ENCODE measurements around the gene HSD17B12. TPM values are rescaled to one million over a fixed set of nuclear protein-coding genes. Genes with fewer than 3 reads are reported as not detected.

Gene HSD17B12
- total RNA-seq, 1 donor = 122 TPM

DNA sequence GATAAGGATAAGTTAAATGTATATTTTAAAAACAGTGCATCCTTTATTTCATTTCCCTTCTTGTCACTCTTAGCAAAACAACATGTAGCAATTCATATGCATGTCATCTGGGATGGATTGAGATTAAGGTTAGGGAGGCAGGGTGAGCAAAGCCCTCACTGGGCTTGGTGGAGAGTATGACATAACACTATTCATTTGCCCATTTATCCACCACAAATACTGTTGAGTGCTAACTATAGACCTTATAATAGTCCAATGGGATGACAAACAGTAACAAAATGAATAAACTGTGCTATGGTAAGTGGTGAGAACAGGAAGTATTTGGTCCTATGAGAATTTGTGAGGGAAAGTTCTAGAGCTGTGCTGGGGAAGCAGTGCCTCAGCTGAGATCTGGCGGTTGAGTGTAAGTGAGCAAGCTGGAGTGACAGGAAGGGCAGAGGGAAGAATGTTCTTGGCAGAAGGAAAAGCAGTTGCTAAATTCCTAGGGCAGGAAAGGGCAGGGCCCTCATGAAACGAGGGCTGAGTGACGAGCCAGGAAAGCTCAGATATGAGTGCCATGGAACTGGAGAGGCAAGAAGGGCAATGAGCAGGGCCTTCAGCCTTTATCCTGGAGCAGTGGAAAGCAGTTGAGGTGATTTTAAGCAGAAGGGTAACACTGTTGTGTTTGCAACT is 6.7 kb downstream of the HSD17B12 start:
- Histone ChIP-seq H3K36me3 (ENCODE audit: insufficient read depth, low read length) (peaks cover 16% of the 10 kb centered on the region), H3K27ac (ENCODE audit: low read depth, low read length) (no peak overlapping the region), H2AFZ (ENCODE audit: low read length) (no peak overlapping the region), H3K4me2 (ENCODE audit: insufficient read depth, low read length) (no peak overlapping the region), H3K27me3 (ENCODE audit: insufficient read depth, low read length) (no peaks in the 10 kb centered on the region), H3K4me3 (ENCODE audit: insufficient read depth, low read length) (no peak overlapping the region), H3K9me3 (ENCODE audit: low read depth, low read length) (no peaks in the 10 kb centered on the region), H3K4me1 (ENCODE audit: insufficient read depth, low read length) (peaks cover 8% of the 10 kb centered on the region), H3K79me2 (ENCODE audit: insufficient read depth, low read length) (peaks cover 95% of the 10 kb centered on the region), H4K20me1 (ENCODE audit: insufficient read depth, low read length) (peaks cover 18% of the 10 kb centered on the region)
- no peak for TF ChIP-seq CTCF (IDR thresholded peaks at IDR 0.05; ENCODE audit: extremely low read depth, low read depth, low read length)
- no peak for DNase-seq (ENCODE audit: insufficient read length, low spot score, missing footprints)

DNA sequence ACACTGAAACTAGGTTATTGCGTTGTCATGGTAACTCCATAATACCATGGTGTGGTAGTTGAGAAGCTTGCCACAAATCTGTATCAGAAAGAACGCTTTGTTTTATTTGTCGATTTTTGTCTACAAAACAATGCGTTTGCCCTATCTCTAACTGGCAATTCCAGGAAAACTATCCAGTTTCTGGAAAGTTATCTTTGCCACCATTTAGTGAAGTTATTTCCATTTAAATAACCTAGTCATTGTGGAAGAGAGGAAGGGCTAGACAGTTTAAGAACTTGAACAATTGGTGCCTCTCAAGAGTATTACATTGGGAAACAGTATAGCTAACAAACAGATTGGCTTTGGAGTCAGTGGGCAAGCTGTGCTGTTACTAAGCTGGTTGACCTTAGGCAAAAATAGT is 7.9 kb downstream of the HSD17B12 start:
- Histone ChIP-seq H3K27ac (ENCODE audit: low read depth, low read length) (no peak overlapping the region), H3K4me3 (ENCODE audit: insufficient read depth, low read length) (no peak overlapping the region), H3K9me3 (ENCODE audit: low read depth, low read length) (no peaks in the 10 kb centered on the region), H3K4me1 (ENCODE audit: insufficient read depth, low read length) (peaks cover 8% of the 10 kb centered on the region), H2AFZ (ENCODE audit: low read length) (no peak overlapping the region), H3K36me3 (ENCODE audit: insufficient read depth, low read length) (peaks cover 7% of the 10 kb centered on the region), H3K79me2 (ENCODE audit: insufficient read depth, low read length) (peaks cover 94% of the 10 kb centered on the region), H3K27me3 (ENCODE audit: insufficient read depth, low read length) (no peaks in the 10 kb centered on the region), H3K4me2 (ENCODE audit: insufficient read depth, low read length) (no peak overlapping the region), H4K20me1 (ENCODE audit: insufficient read depth, low read length) (peaks cover 19% of the 10 kb centered on the region)
- no peak for DNase-seq (ENCODE audit: insufficient read length, low spot score, missing footprints)
- TF ChIP-seq CTCF (IDR thresholded peaks at IDR 0.05; ENCODE audit: extremely low read depth, low read depth, low read length) = no peak

- peaks cover 19% of the 10 kb centered on the region for H4K20me1 ChIP-seq (ENCODE audit: insufficient read depth, low read length)
- H3K79me2 ChIP-seq (ENCODE audit: insufficient read depth, low read length) = peaks cover 94% of the 10 kb centered on the region
- no peak overlapping the region for H3K4me3 ChIP-seq (ENCODE audit: insufficient read depth, low read length)
- DNase-seq (ENCODE audit: insufficient read length, low spot score, missing footprints) = no peak
- H3K4me1 ChIP-seq (ENCODE audit: insufficient read depth, low read length) = peaks cover 8% of the 10 kb centered on the region
- peaks cover under 1% of the 10 kb centered on the region for H3K36me3 ChIP-seq (ENCODE audit: insufficient read depth, low read length)
- TF ChIP-seq CTCF (IDR thresholded peaks at IDR 0.05; ENCODE audit: extremely low read depth, low read depth, low read length) = no peak
- H3K27me3 ChIP-seq (ENCODE audit: insufficient read depth, low read length) = no peaks in the 10 kb centered on the region
- H3K4me2 ChIP-seq (ENCODE audit: insufficient read depth, low read length) = no peak overlapping the region
- no peak overlapping the region for H3K27ac ChIP-seq (ENCODE audit: low read depth, low read length)
- no peak overlapping the region for H2AFZ ChIP-seq (ENCODE audit: low read length)
- H3K9me3 ChIP-seq (ENCODE audit: low read depth, low read length) = no peaks in the 10 kb centered on the region
Observed at GRCh38 chr11:43689167-43689566, 8.6 kb downstream of the HSD17B12 start.

DNA sequence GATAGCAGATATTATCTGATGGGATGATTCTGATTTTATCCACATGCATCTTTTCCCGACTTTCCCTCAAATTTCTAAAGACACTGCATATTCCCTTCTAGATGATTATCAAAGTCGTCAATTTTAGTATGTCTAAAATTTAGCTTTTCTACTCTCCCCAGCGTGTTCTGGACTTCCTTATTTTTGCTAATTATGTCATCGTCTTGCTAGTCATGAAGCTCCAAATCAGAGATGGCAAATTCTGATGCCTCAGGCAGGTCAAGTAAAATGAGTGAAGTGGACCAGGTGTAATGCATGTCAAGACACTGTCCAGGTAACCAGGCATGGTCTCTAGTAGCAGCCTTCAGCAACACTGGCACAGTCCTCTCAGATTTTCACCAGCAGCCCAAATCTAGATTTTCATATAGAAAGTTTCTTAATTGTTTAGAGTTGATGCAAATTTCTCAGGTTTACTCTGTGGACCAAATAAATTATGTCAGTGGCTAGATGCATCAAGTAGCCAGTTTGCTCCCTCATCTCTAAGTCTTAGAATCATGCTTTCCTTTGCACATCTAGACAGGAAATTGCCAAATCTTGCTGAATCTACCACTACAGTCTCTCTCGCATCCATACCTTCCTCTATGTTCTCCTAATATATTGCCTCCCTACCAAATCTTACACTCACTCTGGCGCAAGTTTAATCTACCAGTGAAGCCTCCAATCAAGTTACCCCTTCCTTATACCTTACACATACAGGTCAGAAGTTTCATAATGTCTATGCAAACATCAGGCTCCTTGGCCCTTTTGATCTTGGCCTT is 10.6 kb downstream of the HSD17B12 start:
- H3K9me3 ChIP-seq (ENCODE audit: low read depth, low read length) = no peaks in the 10 kb centered on the region
- no peak for TF ChIP-seq CTCF (IDR thresholded peaks at IDR 0.05; ENCODE audit: extremely low read depth, low read depth, low read length)
- peaks cover 8% of the 10 kb centered on the region for H3K4me1 ChIP-seq (ENCODE audit: insufficient read depth, low read length)
- no peak overlapping the region for H2AFZ ChIP-seq (ENCODE audit: low read length)
- no peak overlapping the region for H3K4me3 ChIP-seq (ENCODE audit: insufficient read depth, low read length)
- H3K27ac ChIP-seq (ENCODE audit: low read depth, low read length) = no peak overlapping the region
- no peaks in the 10 kb centered on the region for H3K36me3 ChIP-seq (ENCODE audit: insufficient read depth, low read length)
- no peak overlapping the region for H3K4me2 ChIP-seq (ENCODE audit: insufficient read depth, low read length)
- peaks cover 84% of the 10 kb centered on the region for H3K79me2 ChIP-seq (ENCODE audit: insufficient read depth, low read length)
- H4K20me1 ChIP-seq (ENCODE audit: insufficient read depth, low read length) = peaks cover 21% of the 10 kb centered on the region
- H3K27me3 ChIP-seq (ENCODE audit: insufficient read depth, low read length) = no peaks in the 10 kb centered on the region
- no peak for DNase-seq (ENCODE audit: insufficient read length, low spot score, missing footprints)

Measured in osteoblast (primary cell).